Stimulated activated CD8-positive, alpha-beta memory T cell treated with anti-CD3 and anti-CD28 coated beads, Interleukin-4, amount 100 ng/mL, for 4 hours (primary cell): ENCODE data around the gene CPEB3.

ENCODE experiments used
- DNase-seq, 2 donors: peaks; one replicate each; pipeline ENCODE4 v3.0.0-alpha.2; 2020; ENCODE audit warnings: low read depth in 2 of 2, low spot score in 1 of 2

The CPEB3 gene

DNA sequence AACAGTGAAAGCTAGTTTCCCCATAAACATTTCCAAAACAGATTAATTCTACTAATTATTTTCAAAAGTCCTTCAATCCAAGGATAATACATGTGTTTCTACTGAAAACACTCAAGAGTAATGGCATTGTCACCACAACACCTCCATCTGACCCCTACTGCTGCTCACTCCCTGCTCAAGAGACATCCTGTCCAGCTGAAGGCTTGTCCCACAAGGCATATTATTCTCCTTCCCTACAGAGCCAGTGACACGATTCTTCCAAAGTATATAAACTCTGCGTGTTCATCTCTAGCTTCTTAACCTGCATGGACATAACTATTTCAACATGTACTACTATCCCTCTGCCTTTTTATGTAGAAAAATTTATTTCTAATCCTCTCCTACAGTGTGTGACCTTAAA, 182.1 kb downstream of the CPEB3 start:
- no peak for DNase-seq

DNA sequence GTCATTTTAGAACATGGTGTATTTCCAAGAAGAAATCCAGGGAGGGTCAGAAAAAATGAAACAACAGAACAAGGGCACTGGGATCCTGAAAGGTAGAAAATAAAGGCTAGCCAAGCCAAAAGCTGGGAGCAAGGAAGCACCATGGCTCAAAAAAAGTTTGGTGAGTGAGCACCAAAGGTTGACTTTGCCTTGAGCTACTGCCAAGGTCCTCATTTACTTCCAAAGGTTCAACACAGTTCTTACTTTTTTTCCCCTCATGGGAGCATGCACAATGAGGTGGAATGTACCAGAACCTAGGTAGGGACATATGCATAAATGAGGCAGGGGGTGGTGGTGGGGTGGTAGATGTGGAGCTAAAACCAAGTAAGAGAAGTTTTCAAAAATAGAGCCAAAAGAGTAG, 182.8 kb downstream of the CPEB3 start:
- DNase-seq: no peak

- no peak for DNase-seq
Measured at GRCh38 chr10:92103376-92104090, 187.3 kb downstream of the CPEB3 start.

DNA sequence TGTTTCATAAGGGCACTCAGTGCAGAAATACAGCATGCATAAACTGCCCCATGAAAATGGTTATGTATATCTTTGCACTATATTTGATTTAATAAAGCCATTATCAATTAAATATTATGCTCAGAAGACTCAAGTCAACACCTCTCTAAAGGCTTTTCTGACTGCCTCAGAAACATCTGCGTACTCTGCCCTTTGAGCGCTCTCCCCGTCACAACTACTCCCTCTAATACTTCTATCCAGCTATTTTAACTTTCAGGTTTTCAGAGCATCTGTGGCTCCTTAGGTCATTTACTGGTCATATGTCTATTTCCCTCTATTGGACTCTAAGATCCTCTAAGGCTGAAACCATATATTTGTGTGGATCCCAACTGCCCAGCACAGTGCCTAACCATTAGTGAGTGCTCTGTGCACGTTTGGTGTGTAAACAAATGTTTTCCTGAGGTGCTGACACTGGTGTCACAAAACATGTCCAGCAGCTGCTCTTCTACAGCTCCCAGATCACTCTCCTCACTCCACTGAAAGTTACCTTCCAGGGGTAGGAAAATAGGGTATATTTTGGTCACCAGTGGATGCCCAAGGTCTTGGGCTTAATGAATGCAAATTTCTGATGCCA, 188.2 kb downstream of the CPEB3 start:
- DNase-seq: no peak

DNA sequence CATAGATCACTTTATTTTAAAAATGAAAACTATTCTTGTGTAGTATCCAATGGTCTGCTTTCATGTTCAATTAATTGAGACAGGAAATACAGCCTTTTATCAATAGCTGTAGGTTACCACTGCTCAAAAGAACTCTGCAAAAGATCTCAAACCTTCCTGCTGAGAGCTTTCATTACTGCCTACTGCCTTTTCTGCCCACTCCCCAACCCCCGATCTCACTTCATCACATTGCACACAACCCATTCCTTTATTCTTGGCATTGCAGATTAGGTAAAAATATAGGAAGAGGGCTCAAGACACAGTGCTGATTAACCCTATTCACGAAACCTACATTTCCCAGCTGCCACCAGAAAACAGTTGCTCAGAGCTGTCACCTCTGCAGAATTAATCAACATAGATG, 195.9 kb downstream of the CPEB3 start:
- DNase-seq: no peak

DNA sequence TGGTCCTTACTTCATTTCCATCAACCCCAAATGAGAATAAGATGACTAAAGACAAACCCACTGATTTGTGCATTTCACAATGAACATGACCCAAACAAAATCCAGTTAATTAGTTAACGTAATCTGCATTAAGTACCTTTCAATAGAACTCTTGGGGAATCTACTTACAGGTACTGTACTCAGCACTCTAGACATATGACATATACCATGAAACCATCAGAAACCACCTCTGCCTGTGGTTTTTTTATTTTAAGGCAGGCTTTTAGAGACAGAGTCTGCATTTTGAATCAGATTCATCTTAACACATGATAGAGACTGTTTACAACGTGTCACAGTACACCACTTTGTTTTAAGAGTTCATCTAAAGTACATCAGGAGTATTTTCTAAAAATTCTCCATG, 198.9 kb downstream of the CPEB3 start:
- no peak for DNase-seq

DNA sequence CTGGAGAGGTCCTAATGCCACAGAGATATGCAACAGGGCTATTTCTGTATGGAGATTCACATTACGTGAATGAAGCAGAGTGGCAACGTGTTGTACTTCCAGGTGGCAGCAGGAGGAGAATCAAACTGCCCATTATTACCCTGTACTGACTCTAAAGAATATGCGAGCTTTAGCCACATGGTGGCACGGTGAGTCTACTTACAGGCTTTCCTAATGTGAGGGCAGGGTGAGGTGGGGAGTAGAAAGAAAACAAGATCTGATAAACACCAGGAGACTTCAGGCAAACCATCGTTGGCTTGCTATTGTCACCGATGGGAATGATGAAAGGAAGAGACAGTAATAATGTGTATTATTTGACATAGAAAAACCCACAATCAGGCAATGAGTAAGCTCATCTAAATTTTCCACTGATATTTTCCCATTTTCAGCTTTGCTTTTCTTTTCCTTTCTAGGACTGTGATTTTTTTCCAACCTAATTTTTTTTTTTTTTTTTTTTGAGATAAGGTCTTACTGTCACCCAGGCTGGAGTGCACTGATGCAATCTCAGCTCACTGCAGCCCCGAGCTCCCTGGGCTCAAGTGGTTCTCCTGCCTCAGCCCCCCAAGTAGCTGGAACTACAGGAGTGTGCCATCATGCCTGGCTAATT, 203.0 kb downstream of the CPEB3 start:
- DNase-seq: peak in 1 of 2 donors; percentile 6

- DNase-seq: no peak
Measured at GRCh38 chr10:92082583-92083280, 208.1 kb downstream of the CPEB3 start.

DNA sequence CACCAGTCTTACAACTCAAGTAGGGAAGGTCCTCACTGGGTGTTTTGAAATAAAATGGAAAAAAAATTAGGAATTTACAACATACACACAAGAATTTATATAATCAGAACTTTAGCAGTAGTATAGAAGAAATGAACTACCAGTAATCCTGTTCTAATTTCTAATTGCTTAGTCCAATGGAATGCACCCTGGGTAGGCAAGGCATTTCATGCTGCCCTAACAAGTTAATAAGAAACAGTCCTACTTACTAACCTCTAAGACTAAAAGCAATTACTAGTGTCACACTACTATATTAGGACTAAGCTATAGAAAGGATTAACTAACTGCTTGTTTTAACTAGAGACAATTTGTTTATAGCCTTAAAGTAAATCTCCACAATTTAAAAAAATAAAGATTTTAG, 209.2 kb downstream of the CPEB3 start:
- DNase-seq: no peak

- DNase-seq: no peak
Measured at GRCh38 chr10:92080244-92080643, 210.6 kb downstream of the CPEB3 start.

DNA sequence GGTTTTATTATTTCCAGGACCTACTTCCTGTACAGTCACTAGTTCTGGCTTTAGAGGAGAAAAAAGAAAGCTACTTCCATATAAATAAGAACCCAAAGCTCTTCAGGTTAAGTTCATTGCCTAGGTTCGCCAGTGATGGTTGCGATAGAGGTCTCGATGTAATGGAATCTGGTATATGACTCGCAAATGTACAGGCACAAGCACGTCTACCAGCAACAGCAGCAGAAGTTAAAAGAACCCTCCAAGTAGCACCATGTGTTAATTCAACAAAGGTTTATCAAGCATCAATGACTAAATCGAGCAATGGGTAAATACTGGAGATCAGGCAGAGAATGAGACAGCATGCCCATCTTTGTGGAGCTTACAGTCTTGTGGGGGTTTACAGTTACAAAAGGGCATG, 211.9 kb downstream of the CPEB3 start:
- DNase-seq: no peak

DNA sequence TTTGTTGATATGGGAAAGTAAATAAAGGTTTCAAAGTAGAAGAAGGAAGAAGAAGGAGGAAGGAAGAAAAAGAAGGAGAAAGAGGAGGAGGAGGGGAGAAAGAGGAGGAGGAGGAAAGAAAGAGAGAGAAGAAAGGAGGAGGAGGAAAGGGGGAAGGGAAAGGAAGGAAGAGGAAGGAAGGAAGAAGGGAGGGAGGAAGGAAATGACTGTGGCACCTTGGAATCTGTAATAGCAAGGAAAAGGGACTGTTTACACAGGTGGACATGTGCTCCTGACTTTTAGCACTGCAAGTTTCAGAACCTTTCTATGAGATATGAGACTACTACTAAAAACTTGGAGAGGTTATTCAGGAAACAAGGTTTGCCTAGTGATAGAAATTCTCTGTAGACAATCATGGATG, 214.2 kb downstream of the CPEB3 start:
- no peak for DNase-seq

DNA sequence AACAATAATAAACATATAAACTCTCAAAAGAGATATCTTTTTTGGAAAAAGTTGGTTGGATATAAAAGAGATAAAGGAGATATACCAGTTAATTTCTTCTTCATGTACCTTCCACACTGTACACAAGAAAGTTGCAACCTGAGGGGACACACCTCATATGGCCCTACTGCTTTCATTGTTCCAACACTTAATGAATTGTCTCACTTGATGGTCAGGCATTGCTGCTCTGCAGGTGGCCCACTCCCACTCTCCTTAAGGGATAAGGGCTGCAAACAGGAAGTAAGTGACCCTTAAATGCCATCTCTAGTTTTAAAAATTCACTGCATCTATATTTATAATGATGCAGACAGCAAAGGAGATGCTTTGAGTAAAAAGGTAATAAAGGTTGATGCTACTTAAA, 215.0 kb downstream of the CPEB3 start:
- DNase-seq: no peak

DNA sequence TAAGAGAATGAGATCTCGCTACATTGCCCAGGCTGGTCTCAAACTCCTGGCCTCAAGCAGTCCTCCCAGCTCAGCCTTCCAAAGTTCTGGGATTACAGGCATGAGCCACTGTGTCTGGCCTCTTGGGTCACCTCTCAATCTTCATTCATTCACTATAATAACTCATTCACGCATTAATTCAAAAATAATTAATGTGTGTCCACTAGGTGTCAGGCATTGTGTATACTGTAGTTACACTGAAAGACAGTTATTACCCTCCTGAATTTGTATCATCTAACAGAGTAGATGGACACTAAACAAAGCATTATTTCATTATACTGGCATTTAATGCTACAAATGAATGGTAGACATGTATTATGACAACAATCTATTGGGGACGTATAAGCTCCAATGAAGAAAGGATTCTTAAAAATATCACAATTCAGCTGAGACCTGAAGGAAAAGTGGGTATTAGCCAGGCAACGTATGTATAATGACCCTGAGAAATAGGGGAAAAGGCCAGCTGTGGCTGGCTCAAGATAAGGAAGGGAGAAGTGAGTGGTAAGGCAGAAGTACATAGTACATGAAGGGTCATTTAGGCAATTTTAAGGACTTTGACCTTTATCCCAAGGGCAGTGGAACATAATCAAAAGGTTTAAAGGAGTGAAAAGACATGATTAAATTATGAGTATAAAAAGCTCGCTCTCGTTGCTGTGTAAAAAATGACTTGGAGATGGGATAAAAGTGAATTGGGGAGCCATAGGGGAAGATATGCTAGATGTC, 216.6 kb downstream of the CPEB3 start:
- DNase-seq: no peak

DNA sequence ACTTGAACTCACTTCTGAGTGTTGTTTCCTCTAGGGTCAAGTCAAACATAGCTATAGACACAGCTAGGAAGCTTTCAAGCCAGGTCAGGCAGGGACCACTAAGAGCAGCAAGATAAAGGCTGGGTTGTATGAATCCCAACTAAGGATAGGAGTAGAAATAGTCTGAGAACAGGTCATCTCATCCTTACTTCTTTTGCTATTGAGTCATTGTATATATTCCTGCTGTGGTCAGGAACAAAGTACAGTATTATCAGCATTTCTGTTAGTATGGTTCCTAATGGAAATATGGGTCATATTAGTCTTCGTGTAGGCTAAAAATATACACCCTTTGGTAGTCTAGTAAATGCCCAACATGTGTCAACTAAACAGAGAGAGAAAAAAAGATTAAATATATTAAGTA, 222.0 kb downstream of the CPEB3 start:
- no peak for DNase-seq

DNA sequence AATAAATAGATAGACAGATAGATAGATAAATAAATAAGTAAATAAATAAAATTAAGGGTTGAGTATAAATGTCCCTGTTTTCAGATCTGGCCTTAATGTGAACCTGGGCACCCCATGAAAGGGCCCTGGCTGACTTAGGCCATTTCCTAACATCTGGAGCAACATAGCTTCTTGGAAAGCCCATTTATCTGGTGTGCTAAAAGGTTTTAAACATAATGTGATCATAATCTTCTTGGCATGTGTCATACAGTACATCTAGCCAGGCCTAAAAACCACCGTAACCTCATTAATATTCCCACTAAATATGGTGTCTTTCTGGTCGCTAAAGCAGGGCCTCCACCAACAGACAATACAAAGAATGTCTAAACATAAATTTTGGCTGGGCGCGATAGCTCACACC, 224.5 kb downstream of the CPEB3 start:
- no peak for DNase-seq

- DNase-seq: no peak
Measured at GRCh38 chr10:92064506-92064905, 226.4 kb downstream of the CPEB3 start.

DNA sequence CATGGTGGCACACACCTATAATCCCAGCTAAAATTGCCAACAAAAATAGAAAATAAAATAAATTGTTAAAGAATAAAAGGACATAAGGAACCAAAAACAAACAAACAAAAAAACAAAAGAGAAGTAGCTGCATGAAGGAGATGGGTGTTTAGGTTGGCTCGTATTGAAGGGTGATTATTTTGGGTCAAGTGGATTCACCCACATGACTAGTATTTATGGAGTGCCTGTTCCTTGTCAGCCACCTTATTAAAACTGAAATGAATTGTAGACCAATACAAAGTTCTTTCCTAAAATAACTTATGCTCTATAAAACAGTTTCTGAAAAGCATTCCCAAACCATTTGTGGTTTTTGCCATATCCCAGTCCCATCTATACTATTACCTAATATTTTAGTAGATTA, 228.6 kb downstream of the CPEB3 start:
- no peak for DNase-seq

GRCh38 chr10:92054807-92055206, 236.1 kb downstream of the CPEB3 start:
- no peak for DNase-seq

GRCh38 chr10:92052741-92053140, 238.1 kb downstream of the CPEB3 start:
- DNase-seq: no peak

DNA sequence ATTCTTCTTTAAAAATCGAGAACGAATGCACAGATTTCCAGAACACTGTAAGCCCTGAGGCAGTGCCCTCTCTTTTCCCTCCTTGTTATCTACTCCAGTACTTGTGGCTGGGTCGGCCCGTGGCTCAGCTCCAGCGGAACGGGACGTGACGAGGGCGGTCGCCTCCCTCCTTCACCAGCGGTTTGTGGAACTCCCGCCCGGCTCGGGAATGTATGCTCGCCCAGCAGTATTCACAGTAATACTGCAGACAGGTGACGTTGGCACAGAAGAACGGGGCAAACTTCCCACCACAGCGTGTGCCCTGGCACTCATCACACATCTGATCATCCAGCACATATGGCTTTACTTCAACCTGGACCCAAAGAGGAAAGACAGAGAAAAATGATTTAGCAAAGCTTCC, 238.8 kb downstream of the CPEB3 start:
- no peak for DNase-seq
